Glutamatergic neuron (in vitro differentiated cells): ENCODE data around the gene ZNF778. TPM values are rescaled to one million over a fixed set of nuclear protein-coding genes. Genes with fewer than 3 reads are reported as not detected.
"Not testable (repeated sequence)": the region's sequence is repeated elsewhere in the genome, so short reads cannot be mapped to it uniquely, and the experiment has no call there.

Experiments
- DNase-seq: peaks from one replicate; pipeline ENCODE4 v3.0.0; 2022
- H3K27ac Mint-ChIP-seq: one replicate; pipeline ENCODE4 v1.8.0; 2020; ENCODE audit warnings: mild to moderate bottlenecking, mixed read lengths, inconsistent platforms; ENCODE audit not compliant: unreplicated experiment
- H3K27me3 Mint-ChIP-seq: one replicate; pipeline ENCODE4 v1.8.0; 2020; ENCODE audit warnings: mild to moderate bottlenecking, moderate library complexity, mixed read lengths, inconsistent platforms; ENCODE audit not compliant: unreplicated experiment
- H3K36me3 Mint-ChIP-seq: one replicate; pipeline ENCODE4 v1.8.0; 2020; ENCODE audit warnings: mild to moderate bottlenecking, mixed read lengths, inconsistent platforms; ENCODE audit not compliant: unreplicated experiment
- H3K4me1 Mint-ChIP-seq: one replicate; pipeline ENCODE4 v1.8.0; 2020; ENCODE audit warnings: mild to moderate bottlenecking, low read depth, mixed read lengths, inconsistent platforms; ENCODE audit not compliant: unreplicated experiment
- H3K4me3 Mint-ChIP-seq: one replicate; pipeline ENCODE4 v1.8.0; 2020; ENCODE audit warnings: mild to moderate bottlenecking, mixed read lengths, inconsistent platforms; ENCODE audit not compliant: unreplicated experiment
- H3K9me3 Mint-ChIP-seq: one replicate; pipeline ENCODE4 v1.8.0; 2020; ENCODE audit warnings: mild to moderate bottlenecking, moderate library complexity, mixed read lengths, inconsistent platforms; ENCODE audit not compliant: unreplicated experiment
- total RNA-seq: library from RNA; stranded (reverse); fragmentation: NEBNext Ultra II Directional; extraction: Animal tissue kit (Norgen Biotek cat#: 25700); gene quantifications from one replicate; pipeline ENCODE4 v1.2.1, GENCODE V29; 2021; ENCODE audit not compliant: unreplicated experiment
- TF ChIP-seq, protein P1 (sequence below): fragments of 200-600 bp; sonication (generic); IDR thresholded peaks from one replicate; pipeline ENCODE4 v1.5.0; 2021; ENCODE audit not compliant: partially characterized antibody, unreplicated experiment

Gene ZNF778
- total RNA-seq, 1 donor from 2014 or later = 36.2 TPM

DNA sequence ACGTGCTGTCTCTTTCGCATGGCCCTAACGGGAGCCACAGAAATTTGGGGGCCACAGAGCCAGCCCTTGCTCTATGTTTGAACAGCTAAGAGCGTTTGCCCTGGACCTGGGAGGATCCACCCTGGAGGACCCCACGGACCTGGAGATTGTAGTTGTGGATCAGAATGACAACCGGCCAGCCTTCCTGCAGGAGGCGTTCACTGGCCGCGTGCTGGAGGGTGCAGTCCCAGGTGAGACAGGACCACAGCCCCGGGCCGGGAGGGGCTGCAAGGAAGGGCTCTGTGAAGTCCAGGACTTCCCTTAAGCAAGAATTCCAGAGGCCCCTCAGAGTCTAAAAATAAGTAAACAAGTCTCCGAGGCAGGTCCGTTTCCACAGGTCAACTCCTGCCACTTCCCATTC, 34.0 kb upstream of the ZNF778 start:
- peaks cover 11% of the 10 kb centered on the region for H3K9me3 Mint-ChIP-seq
- H3K36me3 Mint-ChIP-seq = no peaks in the 10 kb centered on the region
- H3K4me3 Mint-ChIP-seq = no peak overlapping the region
- peaks cover 17% of the 10 kb centered on the region for H3K27me3 Mint-ChIP-seq
- H3K27ac Mint-ChIP-seq = no peak overlapping the region
- DNase-seq = no peak
- no peaks in the 10 kb centered on the region for H3K4me1 Mint-ChIP-seq
- TF ChIP-seq, protein P1, sequence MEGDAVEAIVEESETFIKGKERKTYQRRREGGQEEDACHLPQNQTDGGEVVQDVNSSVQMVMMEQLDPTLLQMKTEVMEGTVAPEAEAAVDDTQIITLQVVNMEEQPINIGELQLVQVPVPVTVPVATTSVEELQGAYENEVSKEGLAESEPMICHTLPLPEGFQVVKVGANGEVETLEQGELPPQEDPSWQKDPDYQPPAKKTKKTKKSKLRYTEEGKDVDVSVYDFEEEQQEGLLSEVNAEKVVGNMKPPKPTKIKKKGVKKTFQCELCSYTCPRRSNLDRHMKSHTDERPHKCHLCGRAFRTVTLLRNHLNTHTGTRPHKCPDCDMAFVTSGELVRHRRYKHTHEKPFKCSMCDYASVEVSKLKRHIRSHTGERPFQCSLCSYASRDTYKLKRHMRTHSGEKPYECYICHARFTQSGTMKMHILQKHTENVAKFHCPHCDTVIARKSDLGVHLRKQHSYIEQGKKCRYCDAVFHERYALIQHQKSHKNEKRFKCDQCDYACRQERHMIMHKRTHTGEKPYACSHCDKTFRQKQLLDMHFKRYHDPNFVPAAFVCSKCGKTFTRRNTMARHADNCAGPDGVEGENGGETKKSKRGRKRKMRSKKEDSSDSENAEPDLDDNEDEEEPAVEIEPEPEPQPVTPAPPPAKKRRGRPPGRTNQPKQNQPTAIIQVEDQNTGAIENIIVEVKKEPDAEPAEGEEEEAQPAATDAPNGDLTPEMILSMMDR = no peak

DNA sequence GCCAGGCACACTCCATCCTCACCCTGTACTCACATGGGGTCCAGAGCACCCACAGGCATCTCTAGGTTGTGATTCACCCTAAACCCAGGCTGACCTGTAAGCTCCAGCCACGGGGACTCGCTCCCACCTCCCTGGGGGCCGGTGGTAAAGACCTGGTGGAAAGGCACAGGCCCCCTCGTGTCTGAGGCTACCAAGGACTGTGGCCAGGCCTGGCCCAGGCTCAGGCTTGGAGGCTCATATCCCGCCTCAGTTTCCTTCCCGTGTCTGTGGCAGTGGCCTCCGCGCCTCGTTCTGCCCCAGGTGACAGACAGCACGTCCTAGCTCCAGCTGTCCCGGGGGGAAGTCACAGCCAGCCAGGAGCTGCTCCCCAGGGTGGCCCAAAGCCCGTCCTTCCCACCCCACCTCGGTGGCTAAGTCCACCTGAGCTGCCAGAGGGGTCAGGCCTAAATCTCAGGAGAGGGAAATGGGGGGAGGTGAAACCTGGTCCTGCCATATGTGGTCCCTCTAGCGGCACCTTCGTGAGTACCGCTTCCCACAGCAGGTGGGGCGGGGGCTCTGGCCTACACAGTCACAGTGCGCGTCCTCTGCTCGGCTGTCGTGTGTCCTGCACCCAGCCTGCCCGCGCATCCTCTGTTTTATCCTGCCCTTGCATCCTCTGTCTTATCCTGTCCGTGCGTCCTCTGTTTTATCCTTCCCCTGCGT, 33.4 kb upstream of the ZNF778 start:
- TF ChIP-seq, protein P1 = no peak
- Mint-ChIP-seq H3K27ac (no peak overlapping the region), H3K27me3 (peaks cover 24% of the 10 kb centered on the region), H3K4me1 (peaks cover 1% of the 10 kb centered on the region), H3K36me3 (no peaks in the 10 kb centered on the region), H3K4me3 (no peak overlapping the region), H3K9me3 (peaks cover 18% of the 10 kb centered on the region)
- DNase-seq = no peak

DNA sequence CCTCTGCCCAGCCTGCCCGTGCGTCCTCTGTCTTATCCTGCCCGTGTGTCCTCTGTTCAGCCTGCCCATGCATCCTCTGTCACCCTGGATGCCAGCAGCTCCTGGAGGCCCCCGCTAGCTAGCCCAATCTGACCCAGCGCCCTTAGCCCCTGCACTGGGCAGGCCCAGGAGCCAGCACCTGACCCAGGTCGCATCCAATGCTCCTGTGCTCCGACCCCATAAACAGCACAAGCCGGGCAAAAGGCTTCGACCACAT, 32.9 kb upstream of the ZNF778 start:
- Mint-ChIP-seq H3K4me1 (peaks cover 2% of the 10 kb centered on the region), H3K36me3 (no peaks in the 10 kb centered on the region), H3K27me3 (peaks cover 28% of the 10 kb centered on the region), H3K4me3 (no peak overlapping the region), H3K9me3 (peaks cover 23% of the 10 kb centered on the region), H3K27ac (no peak overlapping the region)
- TF ChIP-seq, protein P1 = no peak
- no peak for DNase-seq

DNA sequence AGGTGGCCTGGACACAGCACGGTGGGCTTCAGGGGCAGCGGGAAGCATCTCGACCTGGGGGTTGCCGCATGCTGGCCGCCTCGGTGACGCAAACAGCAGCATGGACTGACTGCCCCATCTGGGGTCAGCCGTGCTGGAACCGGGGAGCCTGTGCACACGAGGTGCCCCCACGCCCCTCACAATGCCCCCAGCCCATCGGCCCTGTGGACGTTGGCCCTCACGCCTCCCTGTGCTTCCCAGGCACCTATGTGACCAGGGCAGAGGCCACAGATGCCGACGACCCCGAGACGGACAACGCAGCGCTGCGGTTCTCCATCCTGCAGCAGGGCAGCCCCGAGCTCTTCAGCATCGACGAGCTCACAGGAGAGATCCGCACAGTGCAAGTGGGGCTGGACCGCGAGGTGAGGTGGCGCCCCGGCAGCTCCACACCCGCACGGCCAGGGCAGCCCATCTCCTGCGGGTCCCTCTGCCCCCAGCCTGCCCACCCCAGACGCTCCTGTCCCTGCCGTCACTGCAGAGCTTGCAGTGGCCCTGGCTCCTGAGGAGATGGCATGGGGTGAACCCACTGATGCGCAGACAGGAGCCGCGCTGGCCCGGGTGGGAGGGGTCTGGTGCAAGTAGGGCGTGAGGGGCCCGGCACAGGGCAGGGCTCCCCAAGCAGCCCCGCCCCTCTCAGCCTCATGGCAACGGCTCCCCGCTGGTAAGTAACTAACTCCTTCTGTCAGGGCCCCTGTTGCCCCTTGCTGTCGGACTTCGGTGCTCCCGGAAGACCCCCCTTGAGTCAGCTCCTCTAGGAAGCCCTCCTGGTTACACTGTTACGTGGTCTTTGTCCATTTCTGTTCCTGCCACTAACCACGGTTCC, 32.3 kb upstream of the ZNF778 start:
- Mint-ChIP-seq H3K9me3 (peaks cover 27% of the 10 kb centered on the region), H3K27ac (no peak overlapping the region), H3K4me3 (no peak overlapping the region), H3K27me3 (peaks cover 32% of the 10 kb centered on the region), H3K36me3 (no peaks in the 10 kb centered on the region), H3K4me1 (peaks cover 2% of the 10 kb centered on the region)
- DNase-seq = no peak
- TF ChIP-seq, protein P1 = no peak

DNA sequence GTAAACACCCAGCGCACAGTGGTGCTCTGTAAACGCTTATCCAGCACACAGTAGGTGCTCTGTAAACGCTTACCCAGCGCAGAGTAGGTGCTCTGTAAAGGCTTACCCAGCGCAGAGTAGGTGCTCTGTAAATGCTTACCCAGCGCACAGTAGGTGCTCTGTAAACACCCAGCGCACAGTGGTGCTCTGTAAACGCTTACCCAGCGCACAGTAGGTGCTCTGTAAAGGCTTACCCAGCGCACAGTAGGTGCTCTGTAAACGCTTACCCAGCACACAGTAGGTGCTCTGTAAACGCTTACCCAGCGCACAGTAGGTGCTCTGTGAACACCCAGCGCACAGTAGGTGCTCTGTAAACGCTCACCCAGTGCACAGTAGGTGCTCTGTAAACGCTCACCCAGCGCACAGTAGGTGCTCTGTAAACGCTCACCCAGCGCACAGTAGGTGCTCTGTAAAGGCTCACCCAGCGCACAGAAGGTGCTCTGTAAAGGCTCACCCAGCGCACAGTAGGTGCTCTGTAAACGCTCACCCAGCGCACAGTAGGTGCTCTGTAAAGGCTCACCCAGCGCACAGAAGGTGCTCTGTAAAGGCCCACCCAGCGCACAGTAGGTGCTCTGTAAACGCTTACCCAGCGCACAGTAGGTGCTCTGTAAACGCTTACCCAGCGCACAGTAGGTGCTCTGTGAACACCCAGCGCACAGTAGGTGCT, 31.5 kb upstream of the ZNF778 start:
- H3K27ac Mint-ChIP-seq, H3K4me3 Mint-ChIP-seq, DNase-seq, H3K36me3 Mint-ChIP-seq, H3K4me1 Mint-ChIP-seq: not testable (repeated sequence)
- Mint-ChIP-seq H3K27me3 (peaks cover 35% of the 10 kb centered on the region), H3K9me3 (peaks cover 28% of the 10 kb centered on the region)

DNA sequence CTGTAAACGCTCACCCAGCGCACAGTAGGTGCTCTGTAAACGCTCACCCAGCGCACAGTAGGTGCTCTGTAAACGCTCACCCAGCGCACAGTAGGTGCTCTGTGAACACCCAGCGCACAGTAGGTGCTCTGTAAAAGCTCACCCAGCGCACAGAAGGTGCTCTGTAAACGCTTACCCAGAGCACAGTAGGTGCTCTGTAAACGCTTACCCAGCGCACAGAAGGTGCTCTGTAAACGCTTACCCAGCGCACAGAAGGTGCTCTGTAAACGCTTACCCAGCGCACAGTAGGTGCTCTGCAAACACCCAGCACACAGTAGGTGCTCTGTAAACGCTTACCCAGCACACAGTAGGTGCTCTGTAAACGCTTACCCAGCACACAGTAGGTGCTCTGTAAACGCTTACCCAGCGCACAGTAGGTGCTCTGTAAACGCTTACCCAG, 30.9 kb upstream of the ZNF778 start:
- peaks cover 35% of the 10 kb centered on the region for H3K27me3 Mint-ChIP-seq
- not testable (repeated sequence) for H3K36me3 Mint-ChIP-seq, H3K4me1 Mint-ChIP-seq, DNase-seq, H3K27ac Mint-ChIP-seq, H3K4me3 Mint-ChIP-seq
- peaks cover 29% of the 10 kb centered on the region for H3K9me3 Mint-ChIP-seq
